GM19372 (cell line): ENCODE measurements around the gene VPS51.
A peak's percentile ranks its signal among the peaks of the same experiment; 100 is the strongest.
"Not testable (repeated sequence)": the region's sequence is repeated elsewhere in the genome, so short reads cannot be mapped to it uniquely, and the experiment has no call there.

Experiments used
- ATAC-seq: cut with Tn5 transposase; IDR thresholded peaks from one replicate; pipeline ENCODE4 v1.9.1; 2021; ENCODE audit warnings: mild to moderate bottlenecking, low read depth, moderate library complexity; ENCODE audit not compliant: unreplicated experiment

The VPS51 gene

GRCh38 chr11:65132238-65132987 is 36.4 kb downstream of the VPS51 start:
- ATAC-seq: no peak

- no peak for ATAC-seq
Measured at GRCh38 chr11:65132988-65133700, 37.1 kb downstream of the VPS51 start.

GRCh38 chr11:65133724-65134123 is 37.7 kb downstream of the VPS51 start:
- ATAC-seq: no peak

GRCh38 chr11:65134240-65134951 is 38.4 kb downstream of the VPS51 start, which contains the start of gene SYVN1:
TSS of gene SYVN1 (minus strand) at chr11:65134519. CDS start at chr11:65133601, 918 bp downstream.
- peak; percentile 47 for ATAC-seq

GRCh38 chr11:65134952-65135632 is 39.1 kb downstream of the VPS51 start:
- peak; percentile 63 for ATAC-seq

- no peak for ATAC-seq
Measured at GRCh38 chr11:65135633-65136145, 39.7 kb downstream of the VPS51 start.

- no peak for ATAC-seq
Measured at GRCh38 chr11:65136515-65137096, 40.6 kb downstream of the VPS51 start.

- no peak for ATAC-seq
Measured at GRCh38 chr11:65141896-65142494, 46.0 kb downstream of the VPS51 start.

GRCh38 chr11:65147352-65148075 is 51.5 kb downstream of the VPS51 start:
- ATAC-seq: no peak

- ATAC-seq: no peak
Measured at GRCh38 chr11:65148657-65149056, 52.6 kb downstream of the VPS51 start.

- ATAC-seq: not testable (repeated sequence)
Measured at GRCh38 chr11:65150131-65150508, 54.1 kb downstream of the VPS51 start.

GRCh38 chr11:65150509-65151299 is 54.7 kb downstream of the VPS51 start:
- no peak for ATAC-seq

- ATAC-seq: no peak
Measured at GRCh38 chr11:65151331-65151899, 55.4 kb downstream of the VPS51 start.

- no peak for ATAC-seq
Measured at GRCh38 chr11:65152122-65152521, 56.1 kb downstream of the VPS51 start.

GRCh38 chr11:65156256-65156655 is 60.2 kb downstream of the VPS51 start:
- no peak for ATAC-seq

- ATAC-seq: no peak
Measured at GRCh38 chr11:65156926-65157325, 60.9 kb downstream of the VPS51 start.

- no peak for ATAC-seq
Measured at GRCh38 chr11:65157336-65157735, 61.3 kb downstream of the VPS51 start.

- no peak for ATAC-seq
Measured at GRCh38 chr11:65159012-65159411, 63.0 kb downstream of the VPS51 start.
